Motor neuron (in vitro differentiated cells): Measurements from ENCODE around the gene PLCB4. TPM values are rescaled to one million over a fixed set of nuclear protein-coding genes. Genes with fewer than 3 reads are reported as not detected.

ENCODE experiments used
- ATAC-seq, 8 experiments: fragments of 200-7000 bp; cut with Tn5 transposase; replicated peaks in 6 of 8; 2 replicates each; pipeline ENCODE4 v1.8.0; 2021; ENCODE audit warnings: mild to moderate bottlenecking in 8 of 8, moderate library complexity in 8 of 8
- H3K27ac ChIP-seq, 2 donors: fragments of 250-450 bp; sonication (Bioruptor Pico); 2 replicates each; pipeline ENCODE4 v1.9.0; 2021; ENCODE audit warnings: antibody characterized with exemption in 2 of 2, mild to moderate bottlenecking in 2 of 2, moderate library complexity in 1 of 2
- H3K4me1 ChIP-seq, 2 donors: fragments of 250-450 bp; sonication (Bioruptor Pico); replicated peaks in 1 of 2; 2 replicates each; pipeline ENCODE4 v1.6.1; 2021; ENCODE audit warnings: antibody characterized with exemption in 2 of 2, mild to moderate bottlenecking in 2 of 2, moderate library complexity in 1 of 2
- H3K4me3 ChIP-seq, 5 donors: fragments of 250-450 bp; sonication (Bioruptor Pico); 2 replicates each; pipeline ENCODE4 v1.9.0; 2021; ENCODE audit warnings: antibody characterized with exemption in 5 of 5, mild to moderate bottlenecking in 5 of 5, moderate library complexity in 4 of 5
- WGBS, 10 experiments: fragments of 450-650 bp; shearing (Covaris generic); methylation state at CpG; one replicate each; pipeline ENCODE4 v1.0.0; 2022; 5-methylcytosine and 5-hydroxymethylcytosine counted together
- in situ Hi-C, 9 experiments: fragments of 400-800 bp; cut with MboI; loops; one replicate each; pipeline ENCODE4 v1.15.0; 2021; ENCODE audit warnings: low sequenced_read_pairs in 9 of 9, low pct_unique_long_range_greater_than_20kb in 2 of 9; ENCODE audit not compliant: unreplicated experiment in 9 of 9
- total RNA-seq, 8 experiments: library from RNA; unstranded; fragments of 300-600 nt; gene quantifications; 2 replicates each; pipeline versions ENCODE4 v1.2.3 to v1.2.4, GENCODE V29; 2022

PLCB4 gene
- total RNA-seq, 8 experiments from 2014 or later = 4.4 to 27.2 (median 16.2) TPM

DNA sequence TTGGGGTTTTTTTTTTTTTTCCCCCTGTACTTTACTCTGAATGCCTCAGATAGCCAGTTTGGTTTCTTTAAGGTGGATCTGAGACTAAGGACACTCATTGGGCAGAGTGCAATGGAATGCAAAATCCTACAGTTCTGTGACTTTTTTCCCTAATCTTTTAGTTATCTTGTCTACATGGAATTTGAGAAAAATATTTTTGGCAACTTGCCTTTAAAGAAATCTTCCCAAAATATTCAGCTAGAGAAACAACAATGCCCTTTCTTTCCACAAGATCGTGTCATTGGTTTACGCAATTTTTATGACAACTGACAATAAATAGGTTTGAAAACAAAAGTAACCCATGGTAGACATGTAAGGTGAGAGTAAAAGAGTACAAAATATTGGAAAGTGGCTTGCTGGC is 273.8 kb downstream of the PLCB4 start:
- in situ Hi-C loops = loop anchor here in 1 of 9 experiments (25.0 kb wide), 1 partner anchor 580 kb away; no protein-coding TSS in a partner anchor
- Histone ChIP-seq H3K4me3 (no peak overlapping the region), H3K27ac (no peak overlapping the region), H3K4me1 (no peaks in the 10 kb centered on the region)
- 81 to 100% (median 93%) methylated on average over 2 of the region's 2 CpGs; no CpG with 5 or more reads in 2 of the 10 experiments for WGBS, 10 experiments
- no peak for ATAC-seq

DNA sequence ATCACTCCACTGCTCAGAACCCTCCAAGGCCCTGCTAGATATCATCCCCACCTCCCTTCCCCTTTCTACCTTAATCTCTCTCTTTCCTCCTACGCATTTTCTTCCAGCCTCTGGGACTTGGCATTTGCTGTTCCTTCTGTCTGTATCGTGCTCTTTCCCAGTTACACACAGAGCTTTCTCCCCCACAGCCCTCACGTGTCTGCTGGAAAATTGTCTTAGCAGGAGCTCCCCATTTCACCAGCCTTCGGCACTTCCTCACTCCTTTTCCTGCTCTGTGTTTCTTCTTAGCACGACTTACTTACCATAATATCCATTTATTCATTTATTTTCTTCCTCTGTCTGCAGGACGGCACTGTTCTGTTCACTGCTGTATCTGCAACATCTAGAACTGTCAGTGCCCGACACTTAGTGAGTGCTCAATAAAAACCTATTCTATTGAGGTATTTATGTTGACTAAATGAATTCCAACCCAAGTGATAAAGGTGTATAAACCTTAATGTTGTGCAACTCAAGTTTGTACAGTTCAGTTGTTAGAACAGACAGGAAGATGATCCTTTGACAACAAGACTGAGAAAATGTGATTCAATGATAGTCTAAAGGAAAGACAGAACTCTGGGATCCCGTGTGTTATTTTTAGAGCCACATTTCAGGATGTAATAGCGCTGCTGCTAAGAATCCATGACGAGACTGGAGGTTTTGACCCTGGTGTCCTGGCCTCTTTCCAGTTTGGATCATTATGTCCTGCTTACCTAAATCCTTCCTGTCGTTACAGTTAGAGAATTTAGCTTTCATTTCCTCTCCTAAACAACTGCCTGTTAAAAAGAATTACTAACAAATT is 275.4 kb downstream of the PLCB4 start:
- ATAC-seq = peak in 2 of 8 experiments; percentile 18 to 87
- Histone ChIP-seq H3K4me3 (no peak overlapping the region), H3K27ac (no peak overlapping the region), H3K4me1 (no peaks in the 10 kb centered on the region)
- 31 to 91% (median 78%) methylated on average over 4 to 11 of the region's 11 CpGs for WGBS, 10 experiments
- in situ Hi-C loops = loop anchor here in 1 of 9 experiments (25.0 kb wide), 1 partner anchor 582 kb away; no protein-coding TSS in a partner anchor

DNA sequence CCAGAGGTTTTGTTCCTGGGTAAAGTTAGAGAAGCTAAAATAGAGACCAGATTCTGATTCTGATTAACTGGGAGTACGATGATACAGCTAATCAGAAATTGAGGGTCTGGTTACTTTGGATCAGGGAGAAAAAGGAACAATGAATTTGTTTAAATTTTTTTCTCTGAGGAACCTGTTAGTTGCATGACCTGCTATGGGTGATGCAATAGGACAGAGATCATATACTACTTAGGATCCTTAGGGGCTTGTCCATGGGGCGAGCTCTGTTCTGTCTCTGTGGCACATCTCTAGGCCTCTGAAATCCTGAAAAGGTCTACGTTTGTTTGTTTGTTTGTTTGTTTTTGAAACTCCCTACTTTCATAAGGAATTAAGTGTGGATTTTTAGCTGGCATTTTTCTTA is 279.4 kb downstream of the PLCB4 start:
- Histone ChIP-seq H3K4me1 (peaks cover 7 to 10% of the 10 kb centered on the region in 2 donors), H3K4me3 (no peak overlapping the region), H3K27ac (no peak overlapping the region)
- ATAC-seq = no peak
- in situ Hi-C loops = loop anchor here in 1 of 9 experiments (25.0 kb wide), 1 partner anchor 586 kb away; no protein-coding TSS in a partner anchor
- 40 to 100% (median 75%) methylated on average over 1 to 3 of the region's 3 CpGs; no CpG with 5 or more reads in 1 of the 10 experiments for WGBS, 10 experiments

DNA sequence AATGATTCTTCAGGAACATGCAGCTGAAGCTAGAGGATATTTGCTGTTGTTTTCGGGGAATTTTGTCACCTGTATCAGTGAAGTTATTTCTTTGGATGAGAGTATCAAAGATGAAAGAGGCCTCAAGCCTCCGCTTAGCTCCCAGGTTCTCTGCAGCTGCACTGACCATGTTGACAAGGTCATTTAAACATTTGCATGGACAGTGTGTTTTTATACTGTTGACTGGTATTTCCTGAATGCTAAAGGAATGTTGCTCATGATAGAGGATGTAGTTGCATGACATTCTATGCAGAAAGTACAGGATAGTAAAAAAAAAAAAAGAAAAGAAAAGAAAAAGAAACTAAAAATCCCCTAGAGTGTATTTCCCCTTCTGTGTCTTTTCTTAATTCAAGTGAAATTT is 279.9 kb downstream of the PLCB4 start:
- in situ Hi-C loops = loop anchor here in 1 of 9 experiments (25.0 kb wide), 1 partner anchor 586 kb away; no protein-coding TSS in a partner anchor
- Histone ChIP-seq H3K27ac (no peak overlapping the region), H3K4me3 (no peak overlapping the region), H3K4me1 (peaks cover 10 to 11% of the 10 kb centered on the region in 2 donors)
- WGBS, 10 experiments = 83 to 100% (median 93%) methylated on average over 1 to 2 of the region's 2 CpGs; no CpG with 5 or more reads in 2 of the 10 experiments
- ATAC-seq = no peak

DNA sequence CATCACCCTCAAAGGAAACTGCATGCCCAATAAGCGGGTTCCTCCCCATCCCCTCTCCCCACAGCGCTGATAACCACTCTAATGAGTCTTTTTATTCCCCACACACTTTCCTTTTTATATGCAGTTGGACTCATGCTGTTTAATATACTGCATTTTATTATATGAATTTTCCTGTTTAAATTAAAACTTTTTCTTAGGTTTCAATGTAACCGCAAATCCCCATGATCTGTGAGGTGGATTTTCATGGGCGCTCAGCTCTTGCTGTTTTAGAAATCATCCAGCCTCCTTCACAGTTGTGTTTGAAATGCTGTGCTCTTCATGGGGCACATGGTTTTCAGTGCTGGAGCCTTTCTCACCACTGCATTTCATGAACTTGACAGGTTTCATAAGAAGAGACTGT is 280.4 kb downstream of the PLCB4 start:
- H3K4me1 ChIP-seq = peaks cover 10 to 11% of the 10 kb centered on the region in 2 donors
- 90 to 100% (median 96%) methylated on average over 2 to 4 of the region's 4 CpGs; no CpG with 5 or more reads in 1 of the 10 experiments for WGBS, 10 experiments
- no peak for ATAC-seq
- in situ Hi-C loops = loop anchor here in 1 of 9 experiments (25.0 kb wide), 1 partner anchor 587 kb away; no protein-coding TSS in a partner anchor
- no peak overlapping the region for H3K4me3 ChIP-seq
- no peak overlapping the region for H3K27ac ChIP-seq

DNA sequence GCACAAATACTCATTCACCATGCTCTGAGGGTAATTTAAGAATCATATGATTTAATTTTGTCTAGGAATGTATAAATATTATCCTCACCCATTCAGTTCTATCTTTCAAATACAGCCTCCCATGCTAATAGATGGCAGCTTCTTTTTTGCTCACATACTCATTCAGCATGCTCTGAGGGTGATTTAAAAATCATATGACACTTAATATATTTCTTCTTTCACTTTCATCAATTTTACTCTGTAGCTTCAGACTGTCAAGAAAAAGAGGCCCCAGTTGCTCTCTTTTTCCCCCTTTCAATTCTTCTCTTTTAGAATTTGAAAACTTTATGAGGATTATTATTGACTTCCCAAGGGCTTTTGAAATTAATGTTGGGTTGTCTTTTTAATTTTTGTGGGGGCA is 283.9 kb downstream of the PLCB4 start:
- H3K27ac ChIP-seq = no peak overlapping the region
- peaks cover 10 to 11% of the 10 kb centered on the region in 2 donors for H3K4me1 ChIP-seq
- no peak for ATAC-seq
- no peak overlapping the region for H3K4me3 ChIP-seq
- in situ Hi-C loops = loop anchor here in 7 of 9 experiments (25.0 kb wide), 4 partner anchors 265 to 590 kb away; no protein-coding TSS in a partner anchor

DNA sequence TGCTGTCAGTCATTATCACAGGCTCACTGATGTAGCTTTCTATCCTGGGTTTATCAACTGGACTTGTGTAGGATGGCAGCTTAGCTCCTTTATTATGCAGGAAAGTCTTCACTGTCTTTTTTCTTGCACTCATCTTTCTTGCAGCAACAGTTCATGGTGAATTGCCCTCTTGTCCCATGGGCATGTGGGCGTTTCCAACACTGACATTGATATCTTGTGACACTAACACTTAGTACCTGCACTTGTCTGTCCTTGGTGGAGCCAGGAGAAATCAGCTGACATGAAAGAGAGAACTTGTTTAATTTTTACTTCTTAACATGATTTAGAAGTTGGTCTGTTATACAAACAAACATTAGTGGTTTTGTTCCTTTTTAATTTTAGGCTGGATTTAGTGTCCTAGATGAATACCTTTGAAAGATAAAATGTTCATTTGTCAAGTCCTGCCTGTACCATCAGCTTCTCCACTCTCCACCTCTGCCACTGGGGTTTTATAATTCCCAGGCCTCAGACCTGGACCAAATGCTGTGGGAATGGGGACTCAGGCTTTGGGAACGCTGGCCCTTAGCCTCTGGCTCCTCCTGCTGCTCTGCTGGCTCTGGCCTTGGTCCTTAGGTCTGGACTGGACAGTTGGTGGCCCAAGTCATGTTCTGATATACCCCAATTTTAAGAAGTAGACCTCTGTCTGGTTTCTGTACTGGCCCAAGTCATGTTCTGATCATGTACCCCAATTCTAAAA is 284.5 kb downstream of the PLCB4 start:
- Histone ChIP-seq H3K4me3 (no peak overlapping the region), H3K27ac (no peak overlapping the region), H3K4me1 (peaks cover 10 to 11% of the 10 kb centered on the region in 2 donors)
- WGBS, 10 experiments = 43 to 100% (median 86%) methylated on average over 1 to 2 of the region's 2 CpGs; no CpG with 5 or more reads in 1 of the 10 experiments
- peak in 3 of 8 experiments; percentile 21 to 58 (median 53) for ATAC-seq
- in situ Hi-C loops = loop anchor here in 7 of 9 experiments (25.0 kb wide), 4 partner anchors 266 to 591 kb away; no protein-coding TSS in a partner anchor

DNA sequence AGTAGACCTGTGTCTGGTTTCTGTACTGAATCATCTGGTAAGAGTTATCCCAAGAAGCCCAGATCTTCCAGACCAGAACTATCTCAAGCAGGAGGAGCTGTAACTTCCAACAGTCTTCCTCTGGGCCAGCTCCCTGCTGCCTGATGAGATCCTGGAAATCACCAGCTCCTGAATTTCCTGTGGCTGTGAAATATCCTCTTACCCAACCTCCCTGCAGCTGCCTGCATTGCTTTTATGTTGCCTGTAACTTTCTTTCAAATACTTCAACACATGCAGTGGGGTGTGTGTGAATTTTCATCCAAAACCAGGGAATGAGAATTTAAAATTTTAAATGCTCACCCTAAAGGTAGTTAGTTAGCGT is 285.0 kb downstream of the PLCB4 start:
- 43 to 100% (median 77%) methylated on average over 1 of the region's 1 CpG; no CpG with 5 or more reads in 4 of the 10 experiments for WGBS, 10 experiments
- peak in 3 of 8 experiments; percentile 13 to 71 (median 68) for ATAC-seq
- Histone ChIP-seq H3K4me1 (peaks cover 10 to 11% of the 10 kb centered on the region in 2 donors), H3K4me3 (no peak overlapping the region), H3K27ac (no peak overlapping the region)
- in situ Hi-C loops = loop anchor here in 7 of 9 experiments (25.0 kb wide), 4 partner anchors 267 to 592 kb away; no protein-coding TSS in a partner anchor

DNA sequence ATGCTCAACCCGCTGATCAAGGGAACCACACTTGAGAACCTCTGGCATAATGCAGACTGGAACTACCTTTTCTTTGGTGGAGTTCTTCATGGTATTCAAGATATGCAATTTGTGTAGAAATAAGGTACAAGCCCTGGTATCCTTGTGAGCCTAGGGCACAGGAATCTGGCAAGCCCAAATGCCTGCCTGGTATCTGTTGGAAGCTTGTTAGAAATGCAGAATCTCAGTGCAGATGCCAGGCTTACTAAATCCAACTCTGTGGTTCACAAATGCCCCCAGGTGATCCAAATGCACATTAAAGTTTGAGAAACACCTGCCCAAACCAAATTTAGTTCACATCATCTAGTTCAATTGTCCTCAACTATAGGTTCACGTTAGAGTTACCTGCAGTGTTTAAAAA is 285.7 kb downstream of the PLCB4 start:
- H3K27ac ChIP-seq = no peak overlapping the region
- ATAC-seq = no peak
- in situ Hi-C loops = loop anchor here in 7 of 9 experiments (25.0 kb wide), 4 partner anchors 267 to 592 kb away; no protein-coding TSS in a partner anchor
- 76 to 100% (median 100%) methylated on average over 1 to 2 of the region's 2 CpGs; no CpG with 5 or more reads in 2 of the 10 experiments for WGBS, 10 experiments
- H3K4me3 ChIP-seq = no peak overlapping the region
- H3K4me1 ChIP-seq = peaks cover 10 to 11% of the 10 kb centered on the region in 2 donors

DNA sequence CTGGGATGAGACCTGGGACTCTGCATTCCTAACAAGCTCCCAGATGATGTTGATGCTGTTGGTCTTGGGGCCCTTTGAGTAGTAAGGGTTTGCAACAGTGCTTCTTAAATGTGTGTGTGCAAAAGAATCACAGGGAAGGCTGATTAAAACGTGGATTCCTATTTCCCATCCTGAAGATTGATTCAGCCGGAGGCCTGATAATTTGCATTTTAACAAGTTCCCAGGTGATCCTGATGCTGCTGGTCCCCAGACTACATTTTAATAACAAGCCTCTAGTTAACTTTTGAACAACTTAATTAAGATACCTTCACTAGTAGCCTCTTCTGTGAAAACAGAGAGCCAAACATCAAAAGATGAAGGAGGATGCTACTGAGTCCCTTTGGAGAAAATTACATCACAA is 289.1 kb downstream of the PLCB4 start:
- in situ Hi-C loops = loop anchor here in 7 of 9 experiments (25.0 kb wide), 4 partner anchors 271 to 596 kb away; no protein-coding TSS in a partner anchor
- no peak for ATAC-seq
- Histone ChIP-seq H3K4me1 (peaks cover 8 to 14% of the 10 kb centered on the region in 2 donors), H3K27ac (no peak overlapping the region), H3K4me3 (no peak overlapping the region)
- WGBS, 10 experiments = 77 to 100% (median 85%) methylated on average over 1 to 2 of the region's 2 CpGs; no CpG with 5 or more reads in 2 of the 10 experiments

DNA sequence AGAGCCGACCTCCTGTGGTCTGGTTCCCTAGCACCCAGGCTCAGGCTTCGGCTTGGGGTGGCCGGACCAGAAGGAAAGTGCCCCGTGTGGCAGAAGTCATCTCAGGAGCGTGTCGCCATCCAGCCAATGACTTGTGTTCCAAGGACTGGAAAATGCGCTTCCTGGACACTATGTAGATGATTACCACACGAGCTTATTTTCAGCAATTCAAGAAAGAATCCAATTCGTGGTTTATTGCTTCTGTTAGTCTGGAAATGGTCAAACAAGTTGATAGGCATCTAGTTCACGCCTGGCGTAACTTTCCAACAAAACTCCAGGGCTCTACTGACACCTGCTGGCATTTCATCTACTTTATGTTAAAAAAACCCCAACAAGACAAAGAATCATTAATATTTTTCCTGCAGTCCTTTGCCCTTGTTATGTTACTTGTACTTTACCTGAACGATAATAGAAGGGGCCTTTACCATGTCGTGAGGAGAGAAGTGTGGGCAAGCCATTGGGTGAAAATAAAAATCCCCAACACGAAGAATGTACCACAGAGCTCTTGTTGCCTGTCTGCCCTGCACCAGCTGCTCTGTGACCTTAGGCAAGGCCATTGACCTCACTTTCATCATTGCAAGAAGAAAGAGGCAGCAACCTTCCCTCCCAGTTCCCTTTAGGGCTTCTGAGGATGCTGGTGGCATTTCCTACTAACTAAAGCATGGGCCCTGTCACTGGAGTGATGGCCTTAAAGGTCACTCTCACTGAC is 290.8 kb downstream of the PLCB4 start:
- H3K27ac ChIP-seq = no peak overlapping the region
- 3 to 84% (median 56%) methylated on average over 3 to 10 of the region's 14 CpGs; no CpG with 5 or more reads in 1 of the 10 experiments for WGBS, 10 experiments
- in situ Hi-C loops = loop anchor here in 7 of 9 experiments (10.0 to 25.0 kb wide), 5 partner anchors 272 to 605 kb away; no protein-coding TSS in a partner anchor
- H3K4me3 ChIP-seq = no peak overlapping the region
- ATAC-seq = peak in 7 of 8 experiments; percentile 18 to 89 (median 55)
- peaks cover 5 to 6% of the 10 kb centered on the region in 2 donors for H3K4me1 ChIP-seq

DNA sequence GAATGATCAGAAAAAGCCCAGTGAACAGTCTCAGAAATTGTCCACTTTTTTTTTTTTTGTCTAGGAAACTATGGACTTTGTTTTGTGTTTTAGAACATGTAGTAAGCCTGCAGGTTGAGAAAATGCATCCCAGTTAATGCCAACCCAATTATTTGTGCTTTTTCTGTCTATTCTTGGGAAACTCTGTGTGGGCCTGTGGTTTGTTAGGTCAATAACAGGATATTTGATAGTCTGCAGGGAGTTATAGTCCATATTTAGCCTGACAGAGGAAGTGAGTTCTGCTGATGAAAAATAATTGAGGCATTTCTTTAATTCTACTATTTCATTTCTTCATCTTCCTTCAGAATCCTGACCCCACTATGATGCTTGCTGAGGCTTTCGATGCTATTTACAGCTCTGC is 291.5 kb downstream of the PLCB4 start:
- WGBS, 10 experiments = 78 to 100% (median 90%) methylated on average over 1 of the region's 1 CpG; no CpG with 5 or more reads in 5 of the 10 experiments
- H3K4me3 ChIP-seq = no peak overlapping the region
- in situ Hi-C loops = loop anchor here in 7 of 9 experiments (10.0 to 25.0 kb wide), 5 partner anchors 273 to 606 kb away; no protein-coding TSS in a partner anchor
- H3K27ac ChIP-seq = no peak overlapping the region
- peaks cover 5 to 6% of the 10 kb centered on the region in 2 donors for H3K4me1 ChIP-seq
- ATAC-seq = no peak
